Stimulated activated CD4-positive, alpha-beta T cell treated with anti-CD3 and anti-CD28 coated beads, Interleukin-4, amount 100 ng/mL, for 48 hours (primary cell): Measurements from ENCODE around the gene MYRF.

Experiments
- DNase-seq, 2 donors: peaks; one replicate each; pipeline ENCODE4 v3.0.0-alpha.2; 2020; ENCODE audit warnings: low read depth in 2 of 2

MYRF gene

DNA sequence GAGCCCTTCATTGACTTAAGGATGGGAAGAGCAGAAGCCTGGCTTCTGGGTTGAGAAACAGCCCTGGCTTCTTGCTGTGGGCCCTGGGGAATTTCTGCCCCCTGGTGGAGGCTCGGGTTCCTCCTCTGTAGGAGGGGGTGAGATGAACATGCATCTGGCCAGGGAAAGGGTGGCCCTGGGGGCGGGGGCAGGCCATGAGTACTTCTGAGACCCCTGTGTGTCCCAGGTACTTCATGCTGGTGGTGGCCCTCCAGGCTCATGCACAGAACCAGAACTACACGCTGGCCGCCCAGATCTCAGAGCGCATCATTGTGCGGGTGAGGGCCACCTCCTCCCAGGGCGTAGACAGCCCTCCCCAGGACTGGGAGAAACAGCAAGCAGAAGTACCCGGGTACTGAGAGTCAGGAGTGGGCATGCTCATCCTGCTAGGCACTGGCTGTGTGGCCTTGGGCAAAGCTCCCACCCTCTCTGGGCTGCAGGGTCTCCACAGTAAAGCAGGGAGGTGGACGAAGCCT lies 24.2 kb downstream of the MYRF start:
- peak; percentile 61 to 71 for DNase-seq

GRCh38 chr11:61777234-61778090 lies 25.0 kb downstream of the MYRF start:
- peak; percentile 40 to 54 for DNase-seq

- DNase-seq, result no peak
Observed at GRCh38 chr11:61778357-61778886, 26.0 kb downstream of the MYRF start.

- no peak for DNase-seq
Observed at GRCh38 chr11:61778920-61779650, 26.6 kb downstream of the MYRF start.

DNA sequence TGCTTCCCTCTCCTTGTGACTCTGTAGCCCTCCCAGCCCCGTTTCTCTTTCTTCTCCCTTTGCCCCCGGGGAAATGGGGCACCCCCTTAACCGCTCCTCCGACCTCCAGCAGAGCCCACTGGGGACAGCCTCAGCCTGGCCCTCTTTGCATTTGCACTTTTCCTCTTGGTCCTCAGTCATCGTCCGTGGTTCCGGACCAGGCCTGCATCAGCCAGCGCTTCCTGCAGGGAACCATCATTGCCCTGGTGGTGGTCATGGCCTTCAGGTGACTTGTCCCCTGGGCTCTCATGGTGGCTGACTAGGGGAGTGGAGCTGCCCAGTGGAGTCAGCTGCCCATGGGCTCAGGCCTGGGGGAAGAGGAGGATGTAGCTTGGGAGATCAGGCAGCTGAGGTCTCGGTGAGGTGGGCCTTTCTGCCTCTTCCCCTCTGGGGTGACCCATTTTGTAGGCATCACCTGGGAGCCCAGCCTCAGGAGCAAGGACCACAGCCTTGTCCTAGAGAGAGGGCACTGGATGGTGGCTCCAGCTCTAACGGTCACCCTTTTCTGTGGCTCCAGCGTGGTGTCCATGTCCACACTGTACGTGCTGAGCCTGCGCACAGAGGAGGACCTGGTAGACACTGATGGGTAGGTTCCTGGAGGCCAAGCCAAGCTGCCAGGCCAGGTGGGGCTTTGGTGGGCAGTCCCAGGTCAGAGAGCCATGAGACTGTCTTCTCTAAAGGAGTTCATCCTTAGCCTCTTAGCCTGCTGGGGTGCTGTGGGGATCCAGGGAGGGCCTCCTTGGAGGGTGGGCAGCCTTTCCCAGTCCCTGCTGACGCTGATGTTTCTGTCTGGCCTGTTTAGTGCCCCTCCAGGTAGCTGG lies 27.5 kb downstream of the MYRF start:
- no peak for DNase-seq

GRCh38 chr11:61780581-61781162 lies 28.2 kb downstream of the MYRF start:
- no peak for DNase-seq

GRCh38 chr11:61781585-61781984 lies 29.1 kb downstream of the MYRF start:
- DNase-seq, result no peak

GRCh38 chr11:61782299-61782698 lies 29.9 kb downstream of the MYRF start:
- DNase-seq, result no peak

DNA sequence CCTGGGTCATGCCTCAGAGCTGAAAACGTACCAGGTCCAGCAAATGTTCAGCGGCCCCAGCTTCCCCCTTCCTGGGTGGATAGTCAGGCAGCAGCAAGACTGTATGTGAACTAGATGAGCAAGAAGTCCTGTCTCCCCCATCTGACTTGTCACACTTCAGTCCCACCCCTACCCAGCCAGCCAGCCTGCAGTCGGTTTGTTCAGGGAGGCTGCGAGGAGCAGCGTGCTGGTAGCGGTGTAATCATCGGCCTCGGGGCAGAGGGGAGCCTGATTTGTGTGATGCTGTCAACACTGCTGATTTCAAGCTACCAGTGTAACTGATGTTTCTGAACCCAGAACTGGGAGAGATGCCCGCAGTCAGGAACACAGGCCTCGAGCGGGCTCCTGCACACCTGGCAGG lies 30.4 kb downstream of the MYRF start:
- no peak for DNase-seq

GRCh38 chr11:61783717-61784505 lies 31.5 kb downstream of the MYRF start:
- DNase-seq, result no peak

GRCh38 chr11:61784506-61784805 lies 32.0 kb downstream of the MYRF start:
- DNase-seq, result no peak

GRCh38 chr11:61785837-61786402 lies 33.5 kb downstream of the MYRF start:
- no peak for DNase-seq

- no peak for DNase-seq
Observed at GRCh38 chr11:61787928-61788491, 35.6 kb downstream of the MYRF start.

DNA sequence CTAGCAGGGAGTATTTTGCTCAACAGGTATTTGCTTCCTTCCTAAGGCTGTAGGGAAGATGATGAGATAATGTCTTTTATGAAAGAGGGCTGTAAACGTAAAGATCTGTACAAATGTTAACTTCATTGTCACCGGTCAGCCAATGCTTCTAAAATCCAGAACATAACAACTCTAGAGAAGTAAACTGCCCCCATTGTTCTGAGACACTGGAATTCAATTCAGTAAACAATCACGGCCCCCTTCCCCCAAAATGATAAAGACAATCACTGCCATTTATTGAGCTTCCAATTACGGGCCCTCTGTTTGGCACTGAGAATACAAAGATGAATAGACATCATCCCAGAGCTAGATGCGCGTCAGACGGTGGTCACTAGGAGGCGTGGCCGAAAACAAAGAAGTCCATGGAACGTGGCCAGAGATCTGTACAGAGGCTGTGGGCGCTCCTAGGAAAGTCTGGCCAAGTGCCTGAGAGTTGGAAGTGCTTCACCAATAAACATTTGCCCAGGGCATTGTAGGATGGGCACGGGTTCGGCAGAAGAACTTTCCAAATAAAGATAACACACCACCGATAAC lies 39.4 kb downstream of the MYRF start:
- peak in 1 of 2 donors; percentile 30 for DNase-seq

DNA sequence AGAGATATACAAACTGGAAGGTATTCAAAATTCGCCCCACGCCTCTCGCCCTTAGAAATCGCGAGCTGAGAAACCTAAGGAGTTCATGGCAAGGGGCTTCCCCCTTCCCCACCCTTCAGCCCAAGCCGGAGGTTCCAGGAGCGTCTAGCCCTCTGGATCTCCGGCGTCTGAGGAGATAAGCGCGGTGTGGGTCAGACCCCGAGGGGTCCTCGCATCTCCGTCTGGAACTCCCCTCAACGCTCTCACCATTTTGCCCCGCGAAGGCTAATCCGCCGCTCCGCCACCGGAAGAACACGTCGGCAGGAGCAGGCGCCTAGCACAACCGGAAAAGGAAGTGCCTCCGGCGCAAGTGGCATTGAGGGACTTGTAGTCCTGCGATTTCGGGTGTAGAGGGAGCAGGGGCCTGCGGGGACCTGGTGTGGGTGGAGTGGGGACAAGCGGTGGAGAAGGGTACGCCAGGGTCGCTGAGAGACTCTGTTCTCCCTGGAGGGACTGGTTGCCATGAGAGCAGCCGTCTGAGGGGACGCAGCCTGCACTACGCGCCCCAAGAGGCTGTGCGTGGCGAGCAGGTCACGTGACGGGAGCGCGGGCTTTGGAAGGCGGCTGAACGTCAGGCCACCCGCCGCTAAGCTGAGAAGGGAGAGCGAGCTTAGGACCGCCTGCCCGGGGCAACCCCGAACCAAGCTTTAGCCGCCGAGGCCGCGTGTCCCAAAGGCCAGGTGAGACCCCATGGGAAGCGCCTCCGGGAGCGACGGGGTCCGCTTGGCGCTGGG lies 40.1 kb downstream of the MYRF start, which contains the start of the genes FEN1 and TMEM258:
Gene FEN1 (plus strand): TSS at position 602 of the 773 bp plus-strand sequence. CDS start 2,451 bp downstream, outside the sequence.
Gene TMEM258 (minus strand): TSS at position 290 of the 773 bp plus-strand sequence. CDS start 41 bp downstream, at position 249.
- DNase-seq, result peak; percentile 82 to 84

DNA sequence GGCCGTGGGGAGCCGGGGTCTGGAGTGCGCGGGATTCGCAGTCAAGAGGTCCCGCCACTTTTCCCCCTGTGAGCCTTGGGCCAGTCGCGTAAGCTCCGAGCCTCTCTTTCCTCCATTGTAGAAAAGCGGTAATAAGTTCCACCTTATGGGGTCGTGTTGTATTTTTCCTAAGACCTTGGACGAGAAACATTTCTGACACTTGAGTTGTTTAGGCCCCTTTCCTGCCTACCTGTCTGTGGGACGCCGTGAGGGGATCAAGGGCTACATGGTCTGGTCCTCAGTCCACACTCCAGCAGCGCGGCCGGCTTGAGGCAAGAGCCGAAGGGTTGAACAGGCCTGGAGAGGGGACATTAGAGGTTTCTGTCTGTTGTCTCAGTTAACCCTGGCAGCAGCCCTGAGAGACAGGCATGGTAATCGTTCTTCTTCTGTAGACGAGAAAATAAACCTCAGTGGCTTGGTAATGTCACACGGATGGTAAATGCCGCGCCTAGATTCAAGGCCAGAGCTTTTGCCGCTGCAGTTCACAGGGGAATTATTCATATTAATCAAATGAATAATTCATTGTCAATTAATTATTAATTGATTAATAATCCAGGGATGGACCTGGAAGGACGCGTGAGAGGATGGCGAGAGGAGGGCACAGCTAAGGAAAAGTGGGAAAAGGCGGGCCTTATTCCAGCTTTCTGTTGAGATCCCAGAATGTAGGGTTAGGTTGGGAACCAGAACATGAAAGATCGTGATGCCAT lies 40.8 kb downstream of the MYRF start:
- DNase-seq, result no peak

GRCh38 chr11:61793829-61794204 lies 41.4 kb downstream of the MYRF start:
- DNase-seq, result no peak

DNA sequence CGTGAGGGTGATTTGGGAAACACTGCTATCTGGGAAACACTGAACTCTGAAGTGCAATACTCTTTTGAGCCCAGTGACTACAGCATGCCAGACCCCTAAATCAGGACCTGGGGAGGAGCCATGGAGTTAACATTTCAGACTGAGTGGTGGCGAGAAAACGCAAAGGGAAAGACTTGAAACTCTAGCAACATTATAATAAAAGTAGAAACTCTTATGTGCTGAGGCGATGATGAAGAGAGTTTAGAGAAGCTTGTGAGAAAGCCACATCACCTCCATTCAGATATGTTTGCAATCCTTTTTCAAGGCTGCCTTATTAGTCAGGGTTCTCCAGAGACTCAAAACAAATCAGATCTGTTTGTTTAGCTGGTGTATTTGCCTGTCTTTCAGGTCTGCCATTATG lies 42.1 kb downstream of the MYRF start:
- DNase-seq, result no peak
